Muscle layer of duodenum (tissue), 2 donors: ENCODE data around the gene CDH13.

Experiments
- H3K27ac ChIP-seq: one replicate; pipeline ENCODE4 v1.7.0; 2013; ENCODE audit warnings: mild to moderate bottlenecking, low read length
- H3K27me3 ChIP-seq: one replicate; pipeline ENCODE4 v1.7.0; 2013; ENCODE audit warnings: low read depth, mild to moderate bottlenecking, control low read depth, low read length
- H3K36me3 ChIP-seq, 2 donors: one replicate each; pipeline ENCODE4 v1.7.0; 2013; ENCODE audit warnings: low read length in 2 of 2, control low read depth in 1 of 2, mild to moderate bottlenecking in 1 of 2; ENCODE audit not compliant: insufficient read depth in 2 of 2, control insufficient read depth in 1 of 2
- H3K4me1 ChIP-seq, 2 donors: one replicate each; pipeline ENCODE4 v1.7.0; 2013; ENCODE audit warnings: low read length in 2 of 2, mild to moderate bottlenecking in 2 of 2, control low read depth in 1 of 2, moderate library complexity in 1 of 2; ENCODE audit not compliant: insufficient read depth in 2 of 2, control insufficient read depth in 1 of 2
- H3K4me3 ChIP-seq, 2 donors: one replicate each; pipeline ENCODE4 v1.7.0; 2013; ENCODE audit warnings: low read length in 2 of 2, low read depth in 1 of 2, mild to moderate bottlenecking in 1 of 2
- H3K9me3 ChIP-seq, 2 donors: one replicate each; pipeline ENCODE4 v1.7.0; 2013; ENCODE audit warnings: low read length in 2 of 2, control low read depth in 1 of 2, mild to moderate bottlenecking in 1 of 2; ENCODE audit not compliant: control insufficient read depth in 1 of 2
- donor health status: healthy.

The CDH13 gene

DNA sequence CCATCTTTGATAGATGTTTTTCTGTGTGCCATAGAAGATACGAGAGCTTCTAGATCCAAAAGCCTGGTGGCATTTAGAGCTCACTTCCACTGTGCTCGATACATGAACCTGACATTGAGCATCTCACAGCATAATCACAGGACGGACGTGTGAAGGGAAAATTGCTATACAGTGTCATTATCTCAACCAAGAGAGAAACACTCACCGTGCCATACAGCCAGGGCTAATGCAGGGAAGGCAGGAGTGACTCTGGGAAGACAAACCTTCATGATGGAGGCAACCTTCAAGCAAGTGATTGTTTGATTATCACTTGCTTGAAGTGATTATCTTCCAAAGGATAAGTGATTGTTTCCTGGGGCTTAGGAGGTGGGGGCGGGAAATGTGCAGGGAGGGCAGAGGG lies 962.8 kb downstream of the CDH13 start:
- H3K4me1 ChIP-seq: no peaks in the 10 kb centered on the region
- no peaks in the 10 kb centered on the region for H3K36me3 ChIP-seq
- H3K4me3 ChIP-seq: no peak overlapping the region
- no peak overlapping the region for H3K27ac ChIP-seq
- H3K9me3 ChIP-seq: no peaks in the 10 kb centered on the region
- H3K27me3 ChIP-seq: no peaks in the 10 kb centered on the region

GRCh38 chr16:83592778-83593177 lies 966.0 kb downstream of the CDH13 start:
- H3K27me3 ChIP-seq: no peaks in the 10 kb centered on the region

DNA sequence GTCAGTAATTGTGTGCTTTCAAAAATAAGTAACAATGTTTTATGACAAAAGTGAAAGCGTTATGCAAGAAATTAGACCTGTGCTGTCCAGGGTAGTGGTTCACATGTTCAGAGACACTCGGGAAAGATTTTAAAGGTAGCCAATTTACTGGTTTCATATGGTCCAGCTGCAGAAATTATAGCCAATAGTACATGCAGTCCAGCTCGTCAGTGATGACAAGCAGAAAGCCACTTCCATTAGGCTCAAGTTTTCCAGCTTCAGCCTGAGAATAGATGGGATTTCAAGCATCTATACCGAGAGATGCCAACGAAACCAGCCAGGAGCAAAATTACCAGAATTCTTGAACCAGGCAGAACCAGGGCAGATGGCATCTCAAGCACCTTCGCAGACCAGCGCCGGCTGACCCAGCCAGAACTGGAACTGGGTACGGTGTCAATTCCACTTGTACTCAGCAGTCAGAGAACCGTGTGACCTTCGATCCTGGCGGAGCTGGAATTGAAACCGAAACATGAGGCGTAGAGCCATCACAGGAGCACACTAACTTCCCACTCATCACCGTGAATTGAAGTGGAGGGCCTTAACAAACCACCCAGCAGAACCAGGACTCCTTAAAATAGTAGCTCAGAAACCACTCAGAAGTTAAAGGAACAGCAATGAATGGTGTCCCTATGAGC lies 973.2 kb downstream of the CDH13 start:
- H3K27me3 ChIP-seq: no peaks in the 10 kb centered on the region
- no peaks in the 10 kb centered on the region for H3K9me3 ChIP-seq
- H3K27ac ChIP-seq: no peak overlapping the region
- no peaks in the 10 kb centered on the region for H3K4me1 ChIP-seq
- no peak overlapping the region for H3K4me3 ChIP-seq
- no peaks in the 10 kb centered on the region for H3K36me3 ChIP-seq

More at GRCh38 chr16:83592778-83593177, 966.0 kb downstream of the CDH13 start:
- Histone ChIP-seq H3K27ac (no peak overlapping the region), H3K9me3 (no peaks in the 10 kb centered on the region), H3K4me1 (no peaks in the 10 kb centered on the region), H3K4me3 (no peak overlapping the region), H3K36me3 (no peaks in the 10 kb centered on the region)

DNA sequence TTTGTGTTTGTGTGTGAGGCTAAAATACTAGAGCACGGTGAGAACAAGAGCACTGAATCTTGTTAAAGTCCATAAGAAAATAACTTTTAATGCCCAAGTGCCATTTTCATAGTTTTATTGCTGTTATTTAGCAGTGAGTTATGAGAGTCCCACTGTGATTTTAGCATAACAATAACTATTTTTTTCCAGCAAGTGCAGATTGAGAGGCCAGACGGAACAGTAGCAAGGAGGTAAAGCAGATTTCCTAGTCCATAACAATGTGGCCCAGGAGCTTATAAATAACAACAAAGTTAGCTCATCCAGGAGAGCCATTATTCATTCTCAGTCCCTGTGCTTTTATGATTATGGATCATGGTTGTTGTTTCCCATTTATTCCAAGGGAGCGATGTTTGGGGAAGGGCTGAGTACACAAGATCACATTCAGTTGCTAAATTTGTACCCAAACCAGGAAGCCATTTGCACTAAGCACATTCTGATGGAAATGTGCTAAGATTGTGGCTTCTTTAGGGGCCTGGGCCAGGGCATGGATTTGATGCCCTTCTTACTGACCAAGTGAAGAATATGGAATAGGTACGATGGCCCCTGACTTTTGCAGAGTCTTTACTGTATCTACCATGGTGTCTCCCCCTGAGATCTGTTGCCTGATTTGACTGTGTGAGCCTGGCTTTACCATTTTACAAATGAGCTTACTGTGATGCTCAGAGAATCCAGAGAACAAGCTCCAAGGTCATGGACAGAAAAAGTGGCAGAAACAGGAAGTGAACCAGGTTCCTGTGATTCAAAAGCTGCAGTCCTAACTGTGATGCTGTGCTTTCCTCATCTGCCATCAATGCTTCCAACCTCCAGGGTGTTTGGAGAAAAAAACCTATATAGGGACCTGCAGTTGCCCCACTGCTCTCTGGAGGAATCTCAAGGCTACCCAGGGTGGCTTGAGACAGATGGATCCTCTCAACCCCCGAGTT lies 976.3 kb downstream of the CDH13 start:
- no peaks in the 10 kb centered on the region for H3K4me1 ChIP-seq
- H3K9me3 ChIP-seq: no peaks in the 10 kb centered on the region
- H3K27me3 ChIP-seq: no peaks in the 10 kb centered on the region
- no peak overlapping the region for H3K27ac ChIP-seq
- no peak overlapping the region for H3K4me3 ChIP-seq
- H3K36me3 ChIP-seq: no peaks in the 10 kb centered on the region

DNA sequence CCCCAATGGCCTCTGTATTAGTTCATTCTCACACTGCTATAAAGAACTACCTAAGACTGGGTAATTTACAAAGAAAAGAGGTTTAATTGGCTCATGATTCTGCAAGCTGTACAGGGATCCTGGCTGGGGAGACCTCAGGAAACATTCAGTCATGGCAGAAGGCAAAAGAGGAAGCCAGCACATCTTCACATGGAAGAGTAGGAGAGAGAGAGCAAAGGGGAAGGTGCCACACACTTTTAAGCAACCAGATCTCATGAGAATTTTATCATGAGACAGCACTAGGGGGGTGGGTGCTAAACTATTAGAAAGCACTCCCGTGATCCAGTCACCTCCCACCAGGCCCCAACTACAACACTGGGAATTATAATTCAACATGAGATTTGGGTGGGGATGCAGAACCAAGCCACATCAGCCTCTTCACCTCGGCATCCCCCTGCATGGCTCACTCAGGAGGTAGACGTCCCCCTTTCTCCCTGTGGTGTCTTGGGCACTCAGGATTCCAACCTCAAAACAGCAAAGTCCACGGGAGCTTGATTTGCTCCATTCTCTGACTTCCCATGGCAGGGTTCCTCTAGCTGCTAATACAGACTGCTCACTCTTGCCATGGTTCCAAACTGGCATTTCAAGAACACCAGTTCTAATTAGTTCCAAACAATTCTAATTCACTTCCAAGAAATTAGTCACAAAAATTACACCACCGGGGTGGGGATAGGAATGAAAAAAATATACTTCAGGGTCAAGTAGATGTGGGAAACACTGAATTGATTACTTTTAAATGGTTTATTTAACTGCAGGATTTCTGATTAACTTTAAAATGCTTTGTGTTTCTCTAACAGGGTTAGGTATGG lies 977.2 kb downstream of the CDH13 start:
- H3K4me3 ChIP-seq: no peak overlapping the region
- no peaks in the 10 kb centered on the region for H3K9me3 ChIP-seq
- H3K36me3 ChIP-seq: no peaks in the 10 kb centered on the region
- no peaks in the 10 kb centered on the region for H3K4me1 ChIP-seq
- no peak overlapping the region for H3K27ac ChIP-seq
- H3K27me3 ChIP-seq: no peaks in the 10 kb centered on the region

- Histone ChIP-seq H3K36me3 (no peaks in the 10 kb centered on the region), H3K4me3 (no peak overlapping the region), H3K27me3 (no peaks in the 10 kb centered on the region)
Measured at GRCh38 chr16:83606486-83607030, 979.8 kb downstream of the CDH13 start.

GRCh38 chr16:83609178-83609577 lies 982.4 kb downstream of the CDH13 start:
- Histone ChIP-seq H3K9me3 (no peaks in the 10 kb centered on the region), H3K36me3 (no peaks in the 10 kb centered on the region), H3K27me3 (no peaks in the 10 kb centered on the region), H3K4me3 (no peak overlapping the region), H3K4me1 (no peaks in the 10 kb centered on the region), H3K27ac (no peak overlapping the region)

More at GRCh38 chr16:83606486-83607030, 979.8 kb downstream of the CDH13 start:
- Histone ChIP-seq H3K4me1 (no peaks in the 10 kb centered on the region), H3K27ac (no peak overlapping the region), H3K9me3 (no peaks in the 10 kb centered on the region)

DNA sequence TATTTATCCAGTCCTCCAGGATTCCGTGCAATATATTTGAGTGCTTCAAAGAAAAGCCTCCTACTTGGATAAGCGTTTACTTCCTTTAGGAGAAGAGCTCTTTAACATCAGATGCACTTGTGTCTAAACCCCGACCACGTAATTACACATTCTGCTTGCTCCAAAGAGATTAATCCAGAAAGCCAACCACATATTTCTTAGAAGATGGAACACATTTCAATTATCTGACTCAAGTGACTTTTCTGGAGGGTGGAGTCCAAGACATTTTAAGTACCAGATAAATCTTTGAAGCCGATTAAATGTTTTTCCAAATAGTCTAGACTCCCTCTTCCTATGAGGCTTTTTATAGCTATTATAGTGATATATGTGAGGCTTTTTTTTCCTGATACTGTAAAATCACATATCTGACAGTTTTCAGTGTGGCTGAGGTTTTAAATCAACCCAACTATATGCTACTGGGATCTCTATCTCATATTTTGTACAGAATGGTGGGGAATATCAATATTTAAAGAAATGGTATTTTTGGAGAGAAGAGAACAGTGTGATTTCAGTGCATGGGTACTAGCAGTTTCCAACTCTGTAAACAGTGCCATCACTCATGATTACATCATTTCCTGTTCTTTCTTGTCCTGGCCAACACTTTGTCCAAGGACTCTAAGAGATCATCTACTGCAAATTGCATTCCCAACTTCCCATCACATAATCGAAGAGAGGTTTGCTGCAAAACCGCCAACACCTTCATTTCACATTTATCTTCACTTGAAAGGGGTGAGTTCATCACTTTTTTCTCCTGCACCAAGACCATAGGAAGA lies 988.6 kb downstream of the CDH13 start:
- Histone ChIP-seq H3K4me1 (no peaks in the 10 kb centered on the region), H3K4me3 (no peak overlapping the region), H3K27ac (no peak overlapping the region), H3K9me3 (no peaks in the 10 kb centered on the region), H3K36me3 (no peaks in the 10 kb centered on the region), H3K27me3 (no peaks in the 10 kb centered on the region)

GRCh38 chr16:83615953-83616350 lies 989.2 kb downstream of the CDH13 start:
- Histone ChIP-seq H3K4me3 (no peak overlapping the region), H3K27me3 (no peaks in the 10 kb centered on the region), H3K9me3 (no peaks in the 10 kb centered on the region), H3K4me1 (no peaks in the 10 kb centered on the region), H3K36me3 (no peaks in the 10 kb centered on the region), H3K27ac (no peak overlapping the region)

DNA sequence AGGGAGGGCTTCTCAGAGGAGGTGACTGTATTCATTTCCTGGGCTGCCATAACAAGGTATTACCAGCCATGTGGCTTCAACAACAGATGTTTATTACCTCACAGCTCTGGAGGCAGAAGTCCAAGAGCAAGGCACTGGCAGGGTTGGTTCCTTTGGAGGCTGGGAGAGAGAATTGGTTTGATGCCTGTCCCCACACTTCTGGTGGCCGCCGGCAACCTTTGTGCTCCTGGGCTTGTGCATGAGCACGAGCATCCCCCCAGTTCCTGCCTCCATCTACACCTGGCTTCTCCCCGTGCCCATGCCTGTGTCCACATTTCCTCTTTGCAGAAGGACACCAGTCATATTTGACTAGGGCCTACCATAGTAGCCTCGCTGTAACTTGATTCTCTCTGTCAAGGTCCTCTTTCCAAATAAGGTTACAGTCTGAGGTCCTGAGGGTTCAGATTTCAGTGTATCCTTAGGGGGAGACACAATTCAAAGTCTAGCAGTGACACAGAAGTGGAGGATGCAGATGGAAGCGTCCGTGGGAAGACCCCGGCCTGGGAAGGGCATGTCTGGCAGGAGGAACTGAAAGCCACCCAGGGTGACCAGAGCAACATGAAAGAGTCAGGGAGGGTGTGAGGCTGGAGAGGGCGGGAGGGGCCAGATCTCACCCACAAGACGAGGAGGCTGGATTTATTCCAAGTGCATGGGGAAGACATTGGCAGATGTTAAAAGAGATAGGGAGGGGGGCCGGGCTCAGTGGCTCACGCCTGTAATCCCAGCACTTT lies 992.8 kb downstream of the CDH13 start:
- no peaks in the 10 kb centered on the region for H3K4me1 ChIP-seq
- H3K9me3 ChIP-seq: no peaks in the 10 kb centered on the region
- H3K36me3 ChIP-seq: no peaks in the 10 kb centered on the region
- H3K27ac ChIP-seq: no peak overlapping the region
- no peaks in the 10 kb centered on the region for H3K27me3 ChIP-seq
- H3K4me3 ChIP-seq: no peak overlapping the region
